HEK293 (cell line): ENCODE results near the gene LBHD1.
A peak's percentile ranks its signal among the peaks of the same experiment; 100 is the strongest.

Source experiments
- CTCF ChIA-PET: fragments of 350-600 bp; formaldehyde crosslinking; extraction: SDS; loops from one replicate; lab custom pipeline; 2021; ENCODE audit warnings: antibody characterized with exemption; lab: Yijun Ruan, JAX
- POLR2A ChIA-PET: fragments of 300-600 bp; formaldehyde crosslinking; extraction: SDS; loops from one replicate; lab custom pipeline; 2020; ENCODE audit warnings: antibody characterized with exemption, inconsistent platforms; lab: Yijun Ruan, JAX
- H3K27ac ChIP-seq: fragments of 200-500 bp; sonication (Bioruptor generic); 2 replicates; pipeline ENCODE4 v1.5.1; 2014; ENCODE audit warnings: low read depth, low read length, control low read depth, inconsistent platforms; ENCODE audit errors: extremely low read depth
- H3K36me3 ChIP-seq, 2 experiments: fragments of 200-500 bp in 1 of 2; sonication (Bioruptor generic) in 1 of 2; 1 replicate in 1 of 2; 2 replicates in 1 of 2; pipeline ENCODE4 v1.5.1; 2014 to 2017; ENCODE audit warnings: inconsistent platforms in 2 of 2, low read length in 2 of 2; ENCODE audit not compliant: control insufficient read depth in 2 of 2, insufficient read depth in 1 of 2
- H3K4me1 ChIP-seq: fragments of 200-500 bp; sonication (Bioruptor generic); 2 replicates; pipeline ENCODE4 v1.5.1; 2014; ENCODE audit warnings: mild to moderate bottlenecking, low read length, inconsistent platforms; ENCODE audit not compliant: control insufficient read depth, insufficient read depth
- H3K4me3 ChIP-seq: 2 replicates; pipeline ENCODE4 v1.5.1; 2011; ENCODE audit warnings: low read depth, mild to moderate bottlenecking, control low read depth, low read length, moderate library complexity
- H3K9me3 ChIP-seq: fragments of 200-500 bp; sonication (Bioruptor generic); 2 replicates; pipeline ENCODE4 v1.5.1; 2014; ENCODE audit warnings: low read depth, low read length, inconsistent platforms; ENCODE audit not compliant: control insufficient read depth, insufficient read depth
- KLF16 ChIP-seq: fragments of 450-650 bp; formaldehyde crosslinking; IDR thresholded peaks from 2 replicates; pipeline ENCODE4 v1.5.1; 2017; ENCODE audit warnings: missing biosample characterization, missing genetic modification characterization
- KLF9 ChIP-seq: fragments of 450-650 bp; formaldehyde crosslinking; IDR thresholded peaks from 2 replicates; pipeline ENCODE4 v1.5.1; 2016; ENCODE audit warnings: missing biosample characterization, missing genetic modification characterization, low read depth
- MYNN ChIP-seq: fragments of 450-650 bp; formaldehyde crosslinking; IDR thresholded peaks from 2 replicates; pipeline ENCODE4 v1.5.1; 2016; ENCODE audit warnings: missing biosample characterization, missing genetic modification characterization, borderline replicate concordance
- SP7 ChIP-seq: fragments of 450-650 bp; formaldehyde crosslinking; IDR thresholded peaks from 2 replicates; pipeline ENCODE4 v1.5.1; 2016; ENCODE audit warnings: missing biosample characterization, missing genetic modification characterization
- ZBTB1 ChIP-seq: fragments of 450-650 bp; formaldehyde crosslinking; IDR thresholded peaks from 2 replicates; pipeline ENCODE4 v1.5.1; 2016; ENCODE audit warnings: missing biosample characterization, missing genetic modification characterization
- ZFHX2 ChIP-seq: fragments of 450-650 bp; formaldehyde crosslinking; conservative IDR thresholded peaks from 2 replicates; pipeline ENCODE4 v1.5.1; 2016; ENCODE audit warnings: missing biosample characterization, missing genetic modification characterization
- ZNF10 ChIP-seq: fragments of 450-650 bp; formaldehyde crosslinking; IDR thresholded peaks from 2 replicates; pipeline ENCODE4 v1.5.1; 2017; ENCODE audit warnings: missing biosample characterization, missing genetic modification characterization
- ZNF146 ChIP-seq: fragments of 450-650 bp; formaldehyde crosslinking; IDR thresholded peaks from 2 replicates; pipeline ENCODE4 v1.5.1; 2016; ENCODE audit warnings: missing biosample characterization, missing genetic modification characterization
- ZNF202 ChIP-seq: fragments of 450-650 bp; formaldehyde crosslinking; IDR thresholded peaks from 2 replicates; pipeline ENCODE4 v1.5.1; 2016; ENCODE audit warnings: missing biosample characterization, missing genetic modification characterization, borderline replicate concordance
- ZNF214 ChIP-seq: fragments of 450-650 bp; formaldehyde crosslinking; IDR thresholded peaks from 2 replicates; pipeline ENCODE4 v1.5.1; 2017; ENCODE audit warnings: missing biosample characterization, mild to moderate bottlenecking, missing genetic modification characterization, borderline replicate concordance
- ZNF335 ChIP-seq: fragments of 450-650 bp; formaldehyde crosslinking; conservative IDR thresholded peaks from 2 replicates; pipeline ENCODE4 v1.5.1; 2016; ENCODE audit warnings: missing biosample characterization, missing genetic modification characterization
- ZNF423 ChIP-seq: fragments of 450-650 bp; formaldehyde crosslinking; IDR thresholded peaks from 2 replicates; pipeline ENCODE4 v1.5.1; 2016; ENCODE audit warnings: missing biosample characterization, missing genetic modification characterization
- ZNF433 ChIP-seq: fragments of 450-650 bp; formaldehyde crosslinking; IDR thresholded peaks from 2 replicates; pipeline ENCODE4 v1.5.1; 2016; ENCODE audit warnings: missing biosample characterization, missing genetic modification characterization, low read depth
- ZNF473 ChIP-seq: fragments of 450-650 bp; formaldehyde crosslinking; IDR thresholded peaks from 2 replicates; pipeline ENCODE4 v1.5.1; 2017; ENCODE audit warnings: missing biosample characterization, missing genetic modification characterization
- ZNF558 ChIP-seq: fragments of 450-650 bp; formaldehyde crosslinking; IDR thresholded peaks from 2 replicates; pipeline ENCODE4 v1.5.1; 2016; ENCODE audit warnings: missing biosample characterization, missing genetic modification characterization
- ZNF610 ChIP-seq: fragments of 450-650 bp; formaldehyde crosslinking; IDR thresholded peaks from 2 replicates; pipeline ENCODE4 v1.5.1; 2016; ENCODE audit warnings: missing biosample characterization, missing genetic modification characterization, borderline replicate concordance
- ZNF624 ChIP-seq: fragments of 450-650 bp; formaldehyde crosslinking; IDR thresholded peaks from 2 replicates; pipeline ENCODE4 v1.5.1; 2017; ENCODE audit warnings: missing biosample characterization, missing genetic modification characterization
- ZNF664 ChIP-seq: fragments of 450-650 bp; formaldehyde crosslinking; IDR thresholded peaks from 2 replicates; pipeline ENCODE4 v1.5.1; 2016; ENCODE audit warnings: missing biosample characterization, missing genetic modification characterization
- ZNF670 ChIP-seq: fragments of 450-650 bp; formaldehyde crosslinking; IDR thresholded peaks from 2 replicates; pipeline ENCODE4 v1.5.1; 2016; ENCODE audit warnings: missing biosample characterization, missing genetic modification characterization, low read depth
- ZNF768 ChIP-seq: fragments of 450-650 bp; formaldehyde crosslinking; IDR thresholded peaks from 2 replicates; pipeline ENCODE4 v1.5.1; 2018; ENCODE audit warnings: missing biosample characterization, mild to moderate bottlenecking, missing genetic modification characterization
- ZNF785 ChIP-seq: fragments of 450-650 bp; formaldehyde crosslinking; IDR thresholded peaks from 2 replicates; pipeline ENCODE4 v1.5.1; 2016; ENCODE audit warnings: missing biosample characterization, missing genetic modification characterization
- ZNF791 ChIP-seq: fragments of 450-650 bp; formaldehyde crosslinking; IDR thresholded peaks from 2 replicates; pipeline ENCODE4 v1.5.1; 2016; ENCODE audit warnings: missing biosample characterization, missing genetic modification characterization
- ZSCAN23 ChIP-seq: fragments of 450-650 bp; formaldehyde crosslinking; IDR thresholded peaks from 2 replicates; pipeline ENCODE4 v1.5.1; 2016; ENCODE audit warnings: missing biosample characterization, missing genetic modification characterization
- ZXDB ChIP-seq: fragments of 450-650 bp; formaldehyde crosslinking; IDR thresholded peaks from 2 replicates; pipeline ENCODE4 v1.5.1; 2016; ENCODE audit warnings: missing biosample characterization, missing genetic modification characterization
- TF ChIP-seq, protein P1 (sequence below): fragments of 450-650 bp; formaldehyde crosslinking; IDR thresholded peaks from 2 replicates; pipeline ENCODE4 v1.5.1; 2016; ENCODE audit warnings: missing biosample characterization, missing genetic modification characterization
- TF ChIP-seq, protein P2 (sequence below): fragments of 450-650 bp; formaldehyde crosslinking; IDR thresholded peaks from 2 replicates; pipeline ENCODE4 v1.5.1; 2017; ENCODE audit warnings: missing biosample characterization, missing genetic modification characterization
- TF ChIP-seq, protein P3 (sequence below): fragments of 450-650 bp; formaldehyde crosslinking; IDR thresholded peaks from 2 replicates; pipeline ENCODE4 v1.5.1; 2017; ENCODE audit warnings: missing biosample characterization, missing genetic modification characterization

LBHD1 gene

GRCh38 chr11:62715150-62716130 is 43.4 kb upstream of the LBHD1 start:
- CTCF ChIA-PET: interaction anchor here (0.6 to 1.0 kb wide), 2 partner anchors 11 to 36 kb away, joined by 3 to 4 read pairs; no protein-coding TSS in a partner anchor
- peaks cover 35 to 96% of the 10 kb centered on the region in 2 experiments for H3K36me3 ChIP-seq
- POLR2A ChIA-PET: interaction anchor here (0.6 to 3.5 kb wide), 4 partner anchors 9 to 116 kb away, joined by 3 to 13 read pairs (median 8); partner anchors contain the start of genes BSCL2, HNRNPUL2, STX5 and ZBTB3
- no peak overlapping the region for H3K4me3 ChIP-seq
- TF ChIP-seq KLF16 (tag by site-specific recombination) (no peak), ZNF433 (tag by site-specific recombination) (no peak), ZNF791 (tag by site-specific recombination) (no peak), ZXDB (tag by site-specific recombination) (no peak), ZNF146 (tag by site-specific recombination) (no peak), ZNF610 (tag by site-specific recombination) (no peak), ZNF214 (tag by site-specific recombination) (no peak), ZNF10 (no peak), ZNF558 (no peak), ZNF624 (tag by site-specific recombination) (no peak), MYNN (tag by site-specific recombination) (no peak), ZNF473 (tag by site-specific recombination) (no peak), ZNF335 (tag by site-specific recombination) (no peak), KLF9 (tag by site-specific recombination) (no peak), ZNF202 (tag by site-specific recombination) (no peak), ZBTB1 (no peak)
- no peak overlapping the region for H3K27ac ChIP-seq
- H3K4me1 ChIP-seq: no peaks in the 10 kb centered on the region
- no peaks in the 10 kb centered on the region for H3K9me3 ChIP-seq

GRCh38 chr11:62713343-62713742 is 41.3 kb upstream of the LBHD1 start:
- Histone ChIP-seq H3K4me3 (no peak overlapping the region), H3K9me3 (no peaks in the 10 kb centered on the region), H3K36me3 (peaks cover 15 to 97% of the 10 kb centered on the region in 2 experiments), H3K27ac (no peak overlapping the region), H3K4me1 (no peaks in the 10 kb centered on the region)
- POLR2A ChIA-PET: interaction anchor here (0.6 to 1.0 kb wide), 5 partner anchors 11 to 168 kb away, joined by 3 read pairs; partner anchors contain the start of genes C11orf98, CSKMT and ZBTB3
- no peak for TF ChIP-seq ZNF664 (tag by site-specific recombination)
- TF ChIP-seq, protein P1, sequence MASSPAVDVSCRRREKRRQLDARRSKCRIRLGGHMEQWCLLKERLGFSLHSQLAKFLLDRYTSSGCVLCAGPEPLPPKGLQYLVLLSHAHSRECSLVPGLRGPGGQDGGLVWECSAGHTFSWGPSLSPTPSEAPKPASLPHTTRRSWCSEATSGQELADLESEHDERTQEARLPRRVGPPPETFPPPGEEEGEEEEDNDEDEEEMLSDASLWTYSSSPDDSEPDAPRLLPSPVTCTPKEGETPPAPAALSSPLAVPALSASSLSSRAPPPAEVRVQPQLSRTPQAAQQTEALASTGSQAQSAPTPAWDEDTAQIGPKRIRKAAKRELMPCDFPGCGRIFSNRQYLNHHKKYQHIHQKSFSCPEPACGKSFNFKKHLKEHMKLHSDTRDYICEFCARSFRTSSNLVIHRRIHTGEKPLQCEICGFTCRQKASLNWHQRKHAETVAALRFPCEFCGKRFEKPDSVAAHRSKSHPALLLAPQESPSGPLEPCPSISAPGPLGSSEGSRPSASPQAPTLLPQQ (tag by site-specific recombination): no peak
- no peak for TF ChIP-seq ZSCAN23 (tag by site-specific recombination)
- CTCF ChIA-PET: no interaction called here

GRCh38 chr11:62712861-62713260 is 40.8 kb upstream of the LBHD1 start:
- Histone ChIP-seq H3K36me3 (peaks cover 13 to 97% of the 10 kb centered on the region in 2 experiments), H3K9me3 (no peaks in the 10 kb centered on the region), H3K4me3 (no peak overlapping the region), H3K27ac (no peak overlapping the region), H3K4me1 (no peaks in the 10 kb centered on the region)
- CTCF ChIA-PET: interaction anchor here (0.7 kb wide), 1 partner anchor 12 kb away, joined by 3 read pairs; no protein-coding TSS in a partner anchor
- POLR2A ChIA-PET: no interaction called here
- TF ChIP-seq ZNF670 (no peak), ZNF785 (no peak), ZNF423 (tag by site-specific recombination) (no peak), ZFHX2 (tag by site-specific recombination) (no peak), ZNF768 (tag by site-specific recombination) (no peak), SP7 (no peak)
- TF ChIP-seq, protein P2, sequence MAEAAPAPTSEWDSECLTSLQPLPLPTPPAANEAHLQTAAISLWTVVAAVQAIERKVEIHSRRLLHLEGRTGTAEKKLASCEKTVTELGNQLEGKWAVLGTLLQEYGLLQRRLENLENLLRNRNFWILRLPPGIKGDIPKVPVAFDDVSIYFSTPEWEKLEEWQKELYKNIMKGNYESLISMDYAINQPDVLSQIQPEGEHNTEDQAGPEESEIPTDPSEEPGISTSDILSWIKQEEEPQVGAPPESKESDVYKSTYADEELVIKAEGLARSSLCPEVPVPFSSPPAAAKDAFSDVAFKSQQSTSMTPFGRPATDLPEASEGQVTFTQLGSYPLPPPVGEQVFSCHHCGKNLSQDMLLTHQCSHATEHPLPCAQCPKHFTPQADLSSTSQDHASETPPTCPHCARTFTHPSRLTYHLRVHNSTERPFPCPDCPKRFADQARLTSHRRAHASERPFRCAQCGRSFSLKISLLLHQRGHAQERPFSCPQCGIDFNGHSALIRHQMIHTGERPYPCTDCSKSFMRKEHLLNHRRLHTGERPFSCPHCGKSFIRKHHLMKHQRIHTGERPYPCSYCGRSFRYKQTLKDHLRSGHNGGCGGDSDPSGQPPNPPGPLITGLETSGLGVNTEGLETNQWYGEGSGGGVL (tag by site-specific recombination): no peak
- TF ChIP-seq, protein P3, sequence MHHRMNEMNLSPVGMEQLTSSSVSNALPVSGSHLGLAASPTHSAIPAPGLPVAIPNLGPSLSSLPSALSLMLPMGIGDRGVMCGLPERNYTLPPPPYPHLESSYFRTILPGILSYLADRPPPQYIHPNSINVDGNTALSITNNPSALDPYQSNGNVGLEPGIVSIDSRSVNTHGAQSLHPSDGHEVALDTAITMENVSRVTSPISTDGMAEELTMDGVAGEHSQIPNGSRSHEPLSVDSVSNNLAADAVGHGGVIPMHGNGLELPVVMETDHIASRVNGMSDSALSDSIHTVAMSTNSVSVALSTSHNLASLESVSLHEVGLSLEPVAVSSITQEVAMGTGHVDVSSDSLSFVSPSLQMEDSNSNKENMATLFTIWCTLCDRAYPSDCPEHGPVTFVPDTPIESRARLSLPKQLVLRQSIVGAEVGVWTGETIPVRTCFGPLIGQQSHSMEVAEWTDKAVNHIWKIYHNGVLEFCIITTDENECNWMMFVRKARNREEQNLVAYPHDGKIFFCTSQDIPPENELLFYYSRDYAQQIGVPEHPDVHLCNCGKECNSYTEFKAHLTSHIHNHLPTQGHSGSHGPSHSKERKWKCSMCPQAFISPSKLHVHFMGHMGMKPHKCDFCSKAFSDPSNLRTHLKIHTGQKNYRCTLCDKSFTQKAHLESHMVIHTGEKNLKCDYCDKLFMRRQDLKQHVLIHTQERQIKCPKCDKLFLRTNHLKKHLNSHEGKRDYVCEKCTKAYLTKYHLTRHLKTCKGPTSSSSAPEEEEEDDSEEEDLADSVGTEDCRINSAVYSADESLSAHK: peak; percentile 57
